Raji (cell line): Measurements from ENCODE around the gene ITGB5.

Source experiments
- POLR2A ChIP-seq: IDR thresholded peaks from 2 replicates; pipeline ENCODE4 v1.6.1; 2011; ENCODE audit warnings: low read depth, low read length, control low read depth; ENCODE audit not compliant: insufficient read depth

ITGB5 gene

GRCh38 chr3:124817079-124817478, 70.1 kb downstream of the ITGB5 start:
- no peak for TF ChIP-seq POLR2A

- no peak for TF ChIP-seq POLR2A
These were observed 71.0 kb downstream of the ITGB5 start for GRCh38 chr3:124816206-124816605.

- TF ChIP-seq POLR2A: no peak
These were observed 71.4 kb downstream of the ITGB5 start for GRCh38 chr3:124815781-124816180.

- TF ChIP-seq POLR2A: no peak
These were observed 72.3 kb downstream of the ITGB5 start for GRCh38 chr3:124814620-124815421.

GRCh38 chr3:124813541-124813940, 73.6 kb downstream of the ITGB5 start:
- TF ChIP-seq POLR2A: no peak

- no peak for TF ChIP-seq POLR2A
These were observed 74.6 kb downstream of the ITGB5 start for GRCh38 chr3:124812291-124813265.

GRCh38 chr3:124811436-124811835, 75.7 kb downstream of the ITGB5 start:
- no peak for TF ChIP-seq POLR2A

- no peak for TF ChIP-seq POLR2A
These were observed 76.2 kb downstream of the ITGB5 start for GRCh38 chr3:124810970-124811369.

- no peak for TF ChIP-seq POLR2A
These were observed 78.1 kb downstream of the ITGB5 start for GRCh38 chr3:124809039-124809438.

GRCh38 chr3:124805671-124806070, 81.5 kb downstream of the ITGB5 start:
- no peak for TF ChIP-seq POLR2A

- TF ChIP-seq POLR2A: no peak
These were observed 82.3 kb downstream of the ITGB5 start for GRCh38 chr3:124804875-124805274.

GRCh38 chr3:124802702-124803101, 84.5 kb downstream of the ITGB5 start:
- TF ChIP-seq POLR2A: no peak

GRCh38 chr3:124802061-124802698, 85.0 kb downstream of the ITGB5 start:
- TF ChIP-seq POLR2A: no peak

GRCh38 chr3:124800511-124801258, 86.5 kb downstream of the ITGB5 start:
- no peak for TF ChIP-seq POLR2A

- TF ChIP-seq POLR2A: no peak
These were observed 87.1 kb downstream of the ITGB5 start for GRCh38 chr3:124800076-124800475.
